ENCODE results near the gene AGAP1.

AGAP1 gene

GRCh38 chr2:235573331-235574221 is 79.7 kb downstream of the AGAP1 start:
- peak; percentile 9 for DNase-seq

GRCh38 chr2:235575431-235575830 is 81.6 kb downstream of the AGAP1 start:
- DNase-seq: no peak

- DNase-seq: no peak
These were observed 82.1 kb downstream of the AGAP1 start for GRCh38 chr2:235575904-235576303.

DNA sequence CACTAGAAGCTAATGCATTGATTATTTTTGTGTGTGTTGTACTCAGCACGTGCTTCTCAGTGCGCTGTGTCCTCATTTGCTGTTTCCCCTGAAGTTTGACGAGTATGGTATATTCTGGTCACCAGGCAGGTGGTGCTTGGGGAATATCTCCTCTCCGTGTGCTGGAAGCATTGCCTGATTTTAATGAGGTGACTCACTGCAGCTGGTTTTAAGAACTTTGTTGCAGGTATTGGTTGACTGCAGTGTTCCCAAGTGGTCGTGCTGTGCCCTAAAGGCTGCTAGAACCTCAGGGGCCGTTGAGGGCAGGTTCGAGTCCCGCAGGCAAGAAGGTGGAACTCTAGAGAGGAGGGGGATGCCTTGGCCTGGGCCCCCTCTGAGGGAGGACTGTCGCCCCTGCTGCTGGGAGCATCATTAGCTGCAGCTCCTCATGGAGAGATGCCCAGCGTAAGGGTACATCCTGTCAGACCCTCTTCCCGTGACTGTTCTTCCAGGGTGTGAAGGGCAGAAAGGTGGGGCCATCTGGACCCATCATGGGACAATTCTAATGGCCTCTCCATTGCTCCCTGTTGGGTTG is 82.6 kb downstream of the AGAP1 start:
- DNase-seq: peak; percentile 7

GRCh38 chr2:235577404-235578330 is 83.8 kb downstream of the AGAP1 start:
- no peak for DNase-seq

DNA sequence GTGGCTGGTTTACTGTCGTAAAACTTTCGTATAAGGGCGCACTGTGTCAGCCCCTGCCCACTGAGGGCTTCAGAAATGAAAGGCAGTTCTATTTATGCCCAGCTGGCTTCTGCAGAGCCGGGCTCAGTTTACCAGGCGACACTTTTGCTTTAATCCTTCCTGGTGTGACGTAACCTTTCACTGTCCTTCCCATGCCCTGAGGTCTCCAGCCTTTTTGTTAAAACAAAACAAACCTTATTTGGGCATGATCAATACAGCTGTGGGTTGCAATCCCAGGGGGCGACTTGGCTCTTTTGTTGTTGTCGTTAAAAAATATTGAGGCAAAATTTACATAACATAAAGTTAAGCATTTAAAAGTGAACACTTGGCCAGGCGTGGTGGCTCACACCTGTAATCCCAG is 85.3 kb downstream of the AGAP1 start:
- no peak for DNase-seq

DNA sequence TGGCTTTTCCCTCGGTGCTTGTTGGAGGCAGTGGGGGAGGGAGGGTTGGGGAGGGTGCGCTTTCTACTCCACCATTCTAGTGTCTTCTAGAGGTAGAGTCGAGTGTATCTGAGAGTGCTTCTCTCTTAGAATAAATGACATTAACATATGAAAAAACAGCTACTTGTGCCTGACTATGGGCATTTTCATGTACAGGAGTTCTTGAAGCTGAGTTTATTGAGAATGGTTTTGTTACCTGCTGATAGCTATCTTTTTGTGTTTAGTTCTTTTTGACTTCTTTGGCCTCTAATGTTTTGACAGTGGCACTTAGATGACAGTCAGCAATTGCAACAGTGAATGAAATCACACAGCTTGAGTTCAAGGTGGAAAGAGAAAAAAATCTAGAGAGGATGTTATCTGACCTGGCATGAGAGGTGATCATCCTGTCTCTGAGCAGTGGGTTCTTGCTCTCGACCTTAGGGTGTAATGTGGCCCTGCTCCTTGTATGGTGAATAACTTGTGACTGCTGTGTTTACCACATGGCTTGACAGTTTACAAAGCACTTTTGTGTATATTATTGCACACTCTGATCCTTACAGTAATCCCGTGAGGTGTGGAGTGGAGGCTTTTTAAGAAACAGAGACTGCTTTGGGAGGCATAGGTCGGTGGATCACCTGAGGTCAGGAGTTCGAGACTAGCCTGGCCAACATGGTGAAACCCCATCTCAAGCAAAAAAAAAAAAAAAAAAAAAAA is 86.7 kb downstream of the AGAP1 start:
- no peak for DNase-seq

GRCh38 chr2:235582081-235582686 is 88.3 kb downstream of the AGAP1 start:
- no peak for DNase-seq

GRCh38 chr2:235582729-235583128 is 88.9 kb downstream of the AGAP1 start:
- DNase-seq: no peak

GRCh38 chr2:235583144-235583543 is 89.3 kb downstream of the AGAP1 start:
- no peak for DNase-seq

DNA sequence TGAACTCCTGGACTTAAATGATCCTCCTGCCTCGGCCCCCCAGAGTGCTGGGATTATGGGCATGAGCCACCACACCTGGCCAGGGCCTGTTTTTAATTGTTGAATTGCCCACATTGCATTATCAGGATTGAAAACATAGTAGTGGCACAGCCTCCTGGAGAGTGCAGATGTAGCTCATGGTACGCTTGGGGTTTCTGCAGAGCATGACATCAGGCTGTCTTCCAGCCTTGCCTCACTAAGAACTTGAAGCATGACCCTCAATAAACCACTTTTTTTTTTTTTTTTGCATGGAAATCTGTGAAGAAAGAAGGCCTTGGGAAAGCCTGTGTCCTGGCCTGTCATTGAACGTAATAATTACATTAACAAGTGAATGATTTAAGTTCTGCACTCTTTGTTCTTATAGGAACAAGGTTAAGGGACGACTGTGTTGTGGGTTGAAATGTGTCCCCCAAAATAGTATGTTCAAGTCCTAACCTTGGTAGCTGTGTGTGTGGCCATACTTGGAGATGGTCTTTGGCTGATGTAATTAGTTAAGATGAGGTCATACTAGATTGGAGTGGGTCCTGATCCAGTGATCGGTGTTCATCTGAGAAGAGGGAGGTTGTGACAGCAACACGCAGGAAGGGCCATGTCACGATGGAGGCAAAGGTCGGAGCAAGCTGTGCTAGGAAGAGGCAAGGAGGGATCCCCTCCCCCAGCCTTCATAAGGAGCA is 90.2 kb downstream of the AGAP1 start:
- no peak for DNase-seq

- DNase-seq: no peak
These were observed 90.8 kb downstream of the AGAP1 start for GRCh38 chr2:235584638-235585007.

DNA sequence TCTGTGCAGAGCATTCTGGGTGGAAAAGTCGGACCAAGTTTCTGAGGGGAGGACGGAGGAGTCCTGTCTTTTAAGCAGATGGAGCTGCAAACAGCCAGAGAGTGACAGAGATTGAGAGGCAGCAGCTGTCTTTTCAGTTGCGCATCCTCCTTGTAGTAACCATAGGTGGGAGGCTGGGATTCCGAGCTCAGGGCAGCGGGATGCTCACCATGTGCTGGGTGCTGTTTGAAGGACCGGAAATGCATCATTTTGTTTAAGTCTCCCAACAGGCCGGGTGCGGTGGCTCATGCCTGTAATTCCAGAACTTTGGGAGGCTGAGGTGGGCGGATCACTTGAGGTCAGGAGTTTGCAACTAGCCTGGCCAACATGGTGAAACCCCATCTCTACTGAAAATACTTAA is 93.4 kb downstream of the AGAP1 start:
- DNase-seq: no peak

DNA sequence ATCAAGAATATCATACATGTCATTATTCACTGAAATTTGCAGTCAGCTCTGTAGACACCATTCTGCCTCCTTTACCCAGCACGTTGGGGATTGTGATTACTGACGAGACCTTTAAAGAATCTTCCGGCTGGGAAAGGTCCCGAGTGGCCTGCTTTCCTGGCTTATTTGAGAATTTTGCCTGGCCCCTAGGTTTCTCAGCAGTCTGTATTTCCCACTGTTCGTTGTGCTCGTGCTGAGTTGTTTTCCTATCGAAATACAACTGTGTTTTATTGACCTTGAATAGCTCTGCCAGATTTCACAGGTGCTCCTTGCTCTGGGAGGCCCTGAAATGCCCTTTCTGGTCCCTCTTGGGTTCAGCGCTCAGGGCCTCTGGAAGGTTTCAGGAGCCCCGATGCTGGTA is 94.9 kb downstream of the AGAP1 start:
- no peak for DNase-seq

GRCh38 chr2:235591231-235591730 is 97.4 kb downstream of the AGAP1 start:
- no peak for DNase-seq

DNA sequence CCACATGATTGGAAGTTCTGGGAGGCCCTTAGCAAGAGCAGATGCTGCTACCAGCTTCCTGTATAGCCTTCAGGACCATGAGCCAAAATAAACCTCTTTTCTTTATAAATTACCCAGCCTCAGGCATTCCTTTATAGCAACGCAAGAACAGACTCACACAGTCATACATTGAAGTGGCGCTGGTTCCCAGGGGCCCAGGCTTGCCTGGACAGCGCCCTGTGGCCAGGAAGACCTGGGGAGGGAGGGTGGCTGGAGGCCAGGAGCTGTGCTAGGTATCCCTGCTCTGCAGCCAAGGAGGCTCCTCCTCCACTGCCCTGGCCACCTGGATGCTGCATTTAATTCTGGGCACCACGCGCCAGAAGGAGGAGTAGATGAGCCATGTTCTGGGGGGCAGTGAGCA is 98.1 kb downstream of the AGAP1 start:
- DNase-seq: no peak

DNA sequence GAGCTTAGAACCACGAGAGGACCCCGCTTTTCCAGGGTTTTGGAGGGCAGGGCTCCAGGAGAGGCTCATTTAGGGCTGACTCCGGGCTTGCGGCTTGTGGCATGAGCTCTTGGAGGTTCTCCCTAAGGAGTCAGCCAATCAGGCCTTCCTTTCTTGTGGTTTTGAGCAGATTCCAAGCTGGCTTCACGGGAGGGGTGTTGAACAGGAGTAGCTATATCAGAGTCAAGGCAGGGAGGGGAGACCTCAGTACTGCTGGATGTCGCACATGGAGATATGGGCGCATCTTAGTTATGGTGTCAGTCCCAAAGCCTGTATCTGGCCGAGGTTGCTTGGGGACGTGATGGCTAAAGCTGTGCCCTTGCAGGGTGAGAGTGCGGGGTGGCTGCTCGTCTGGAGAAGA is 98.6 kb downstream of the AGAP1 start:
- no peak for DNase-seq

DNA sequence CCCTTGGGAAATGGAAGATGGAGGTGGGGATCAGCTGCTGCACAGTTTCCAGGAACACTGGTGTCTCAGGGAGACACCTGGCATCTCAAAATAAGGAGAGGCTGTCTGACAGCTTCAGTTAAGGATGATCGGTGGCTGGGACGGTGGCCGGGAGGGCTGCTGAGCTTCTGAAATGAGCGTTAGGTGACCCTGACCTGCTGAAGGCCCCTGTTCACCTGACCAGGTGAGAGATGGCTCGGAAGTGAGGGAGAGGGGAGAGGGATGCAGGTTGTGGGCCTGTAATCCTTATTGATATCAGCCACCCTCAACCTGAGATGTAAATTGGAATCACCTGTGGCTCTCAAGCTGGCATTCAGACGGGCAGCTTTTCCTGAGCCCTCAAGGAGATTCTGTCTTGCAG is 99.0 kb downstream of the AGAP1 start:
- DNase-seq: no peak

DNA sequence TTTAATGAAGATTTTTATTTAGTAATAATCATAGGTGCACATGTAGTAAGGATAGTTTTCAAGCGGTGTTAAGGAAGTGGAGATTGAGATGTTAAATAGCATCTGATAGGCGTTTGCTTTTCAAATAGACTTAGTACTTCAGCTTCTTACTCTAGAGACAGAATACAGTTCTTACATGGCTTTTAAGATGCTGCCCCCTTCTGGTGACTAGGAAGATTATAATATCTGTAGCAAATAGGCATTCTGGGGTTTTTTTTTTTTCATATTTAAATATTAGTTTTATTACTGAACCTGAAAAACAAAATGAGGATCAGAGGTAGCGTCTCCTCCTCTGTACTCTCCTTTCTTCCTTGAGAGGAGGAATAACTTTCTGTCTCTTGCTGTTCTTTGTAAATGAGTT is 100.2 kb downstream of the AGAP1 start:
- DNase-seq: peak; percentile 82

DNA sequence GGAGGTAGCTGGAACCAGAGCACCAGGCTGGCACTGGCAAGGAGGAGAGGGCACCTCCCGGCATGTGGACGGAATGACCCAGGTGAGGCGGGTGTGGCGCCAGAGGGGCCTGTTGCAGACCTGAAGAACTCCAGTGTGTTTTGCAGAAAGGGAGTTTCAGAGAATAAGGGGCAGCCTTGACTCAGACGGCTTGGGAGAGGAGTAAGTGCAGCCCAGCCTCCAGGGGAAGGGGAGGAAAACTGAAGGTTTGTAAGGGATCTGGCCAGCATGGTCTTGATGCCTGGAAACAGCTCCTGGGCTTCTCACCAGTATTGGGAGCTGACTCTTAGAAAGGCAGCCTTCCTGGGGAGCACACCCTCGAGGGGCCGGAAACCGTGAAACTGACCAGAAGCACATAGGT is 101.1 kb downstream of the AGAP1 start:
- DNase-seq: no peak

DNA sequence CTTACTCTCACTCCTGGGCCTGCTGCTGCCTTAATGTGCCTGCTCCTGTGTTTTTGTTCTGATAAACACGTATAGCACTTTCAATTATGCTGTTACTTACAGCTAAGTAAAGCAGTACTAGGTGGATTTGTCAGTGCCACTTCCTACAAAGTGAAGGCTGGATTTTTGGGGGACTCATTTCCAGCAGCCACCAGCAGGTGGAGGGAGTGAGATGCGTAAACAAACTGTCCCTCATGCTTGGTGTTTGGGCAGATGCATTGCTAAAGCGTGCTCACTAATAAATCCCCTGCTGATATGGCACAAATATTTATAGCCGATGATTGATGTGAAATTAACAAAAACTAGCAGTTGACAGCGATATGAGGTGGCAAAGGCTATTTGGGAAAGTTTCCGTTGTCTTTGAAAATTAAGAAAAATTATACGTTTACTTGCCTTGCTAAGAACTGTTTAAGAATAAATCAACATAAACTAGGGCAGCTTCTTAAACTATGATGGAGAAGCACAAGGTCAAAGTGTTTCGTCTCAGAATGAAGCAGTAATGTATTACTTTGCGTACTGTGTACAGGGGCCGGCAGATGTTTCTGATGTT is 101.7 kb downstream of the AGAP1 start:
- DNase-seq: peak; percentile 64

All from DMS79 treated with DMSO at 0.1 percent for 48 hours (cell line).